ENCODE results near the gene CDC42BPB. TPM values are rescaled to one million over a fixed set of nuclear protein-coding genes. Genes with fewer than 3 reads are reported as not detected.

CDC42BPB gene
- total and polyA plus RNA-seq, 12 donors, result 29.6 to 83.6 (median 69.3) TPM

DNA sequence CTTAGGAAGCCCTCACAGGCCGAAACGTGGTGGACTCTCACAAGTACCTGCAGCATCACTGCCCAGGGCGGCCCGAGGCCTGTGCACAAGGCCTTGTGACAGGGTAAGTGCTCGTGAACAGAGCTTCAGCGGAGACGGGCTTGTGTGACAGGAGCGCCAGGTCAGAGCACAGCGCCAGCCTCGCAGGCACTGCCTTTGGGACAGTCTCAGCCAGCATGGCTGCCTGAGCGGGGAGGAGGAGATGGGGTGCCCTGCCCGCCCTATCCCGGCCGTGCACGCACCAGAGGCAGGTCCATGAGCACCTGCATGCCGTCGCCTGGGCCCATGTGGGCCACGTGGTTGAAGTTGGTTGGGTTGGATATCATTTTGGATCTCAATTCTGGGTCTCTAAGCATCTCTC is 118.0 kb downstream of the CDC42BPB start:
- TF ChIP-seq, protein P1, sequence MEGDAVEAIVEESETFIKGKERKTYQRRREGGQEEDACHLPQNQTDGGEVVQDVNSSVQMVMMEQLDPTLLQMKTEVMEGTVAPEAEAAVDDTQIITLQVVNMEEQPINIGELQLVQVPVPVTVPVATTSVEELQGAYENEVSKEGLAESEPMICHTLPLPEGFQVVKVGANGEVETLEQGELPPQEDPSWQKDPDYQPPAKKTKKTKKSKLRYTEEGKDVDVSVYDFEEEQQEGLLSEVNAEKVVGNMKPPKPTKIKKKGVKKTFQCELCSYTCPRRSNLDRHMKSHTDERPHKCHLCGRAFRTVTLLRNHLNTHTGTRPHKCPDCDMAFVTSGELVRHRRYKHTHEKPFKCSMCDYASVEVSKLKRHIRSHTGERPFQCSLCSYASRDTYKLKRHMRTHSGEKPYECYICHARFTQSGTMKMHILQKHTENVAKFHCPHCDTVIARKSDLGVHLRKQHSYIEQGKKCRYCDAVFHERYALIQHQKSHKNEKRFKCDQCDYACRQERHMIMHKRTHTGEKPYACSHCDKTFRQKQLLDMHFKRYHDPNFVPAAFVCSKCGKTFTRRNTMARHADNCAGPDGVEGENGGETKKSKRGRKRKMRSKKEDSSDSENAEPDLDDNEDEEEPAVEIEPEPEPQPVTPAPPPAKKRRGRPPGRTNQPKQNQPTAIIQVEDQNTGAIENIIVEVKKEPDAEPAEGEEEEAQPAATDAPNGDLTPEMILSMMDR (IDR thresholded peaks at IDR 0.05), result no peak
- WGBS, 2 donors, result 97% methylated on average over 18 of the region's 18 CpGs

DNA sequence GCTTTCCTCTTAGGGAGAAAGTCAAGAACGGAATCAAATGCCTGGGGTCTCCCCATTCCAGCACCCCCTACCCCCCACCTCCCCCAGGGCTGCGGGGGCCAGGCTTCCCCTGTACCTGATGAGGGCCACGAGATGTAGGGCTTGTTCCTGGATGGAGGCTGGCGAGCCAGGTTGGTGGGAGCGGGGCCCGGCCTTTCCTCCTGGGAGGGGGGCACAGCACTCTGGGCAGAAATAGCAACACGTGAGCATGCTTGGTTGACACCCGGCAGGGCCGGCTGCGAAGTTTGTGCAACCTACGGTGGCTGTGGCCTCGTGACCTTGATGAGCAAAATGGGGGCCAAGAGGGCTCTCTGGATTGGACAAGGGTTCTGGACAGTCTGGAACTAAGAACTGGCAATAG is 119.2 kb downstream of the CDC42BPB start:
- Histone ChIP-seq H3K4me1 (peaks cover 0 to 8% (median 3%) of the 10 kb centered on the region in 9 donors), H3K27me3 (no peaks in the 10 kb centered on the region), H3K36me3 (peaks cover 0 to 100% (median 49%) of the 10 kb centered on the region in 9 donors), H3K4me3 (no peak overlapping the region), H3K9me3 (no peaks in the 10 kb centered on the region), H3K27ac (no peak overlapping the region)
- intact Hi-C loops (cut with DNase I), result no loop called here
- TF ChIP-seq, protein P1 (IDR thresholded peaks at IDR 0.05), result no peak
- DNase-seq, result no peak
- ATAC-seq, result no peak
- 89 to 93% methylated on average over 12 of the region's 12 CpGs for WGBS, 2 donors

More for the DNA sequence above, 118.0 kb downstream of the CDC42BPB start:
- Histone ChIP-seq H3K4me3 (no peak overlapping the region), H3K4me1 (peaks cover 0 to 8% (median 3%) of the 10 kb centered on the region in 9 donors), H3K27me3 (no peaks in the 10 kb centered on the region), H3K27ac (no peak overlapping the region), H3K9me3 (no peaks in the 10 kb centered on the region), H3K36me3 (peaks cover 0 to 100% (median 54%) of the 10 kb centered on the region in 9 donors)
- ATAC-seq (peak in 1 of 8 donors; percentile 48), DNase-seq (no peak)
- intact Hi-C loops (cut with DNase I), result no loop called here

DNA sequence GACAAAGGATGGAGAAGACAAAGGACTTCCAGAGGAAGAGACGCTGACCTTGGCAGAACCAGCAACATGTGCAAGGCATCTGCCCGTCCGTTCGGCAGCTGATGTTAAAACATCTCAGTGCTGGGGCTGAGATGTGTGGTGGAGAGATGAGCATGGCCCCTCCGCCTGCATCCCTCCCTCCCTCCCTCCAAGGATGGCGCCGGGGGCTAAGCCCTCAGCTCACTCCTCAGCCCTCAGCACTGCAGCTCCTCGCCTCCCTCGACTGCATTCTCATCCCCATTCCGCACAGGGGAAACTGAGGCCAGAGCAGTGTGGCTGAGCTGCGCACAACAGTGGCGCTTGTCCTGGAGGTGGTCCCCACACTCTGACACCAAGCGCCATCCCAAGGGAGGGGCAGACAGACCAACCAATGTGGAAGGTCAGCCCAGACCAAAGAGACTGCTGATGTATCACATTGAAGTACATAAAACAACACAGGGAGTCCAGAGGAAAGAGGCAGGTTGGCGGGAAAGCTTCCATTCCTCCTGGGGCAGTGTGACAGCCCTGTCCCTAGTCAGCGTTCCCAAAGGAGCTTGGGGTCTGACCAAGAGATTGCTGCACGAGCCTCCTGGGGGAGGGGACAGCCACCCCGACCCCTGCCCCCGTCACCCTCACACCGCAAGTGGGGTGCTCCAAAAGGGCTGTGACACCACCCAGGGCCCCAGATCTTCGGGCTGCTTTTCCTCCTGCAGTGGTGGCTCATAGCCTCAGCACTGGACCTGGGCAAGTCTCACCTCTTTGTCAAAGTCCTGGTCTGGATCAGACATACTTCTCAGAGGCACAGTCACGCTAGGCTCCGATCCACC is 119.8 kb downstream of the CDC42BPB start:
- WGBS, 2 donors, result 92% methylated on average over 22 of the region's 22 CpGs
- Histone ChIP-seq H3K9me3 (no peaks in the 10 kb centered on the region), H3K4me3 (no peak overlapping the region), H3K27ac (no peak overlapping the region), H3K4me1 (peaks cover 0 to 8% (median 3%) of the 10 kb centered on the region in 9 donors), H3K36me3 (peaks cover 0 to 98% (median 48%) of the 10 kb centered on the region in 9 donors), H3K27me3 (no peaks in the 10 kb centered on the region)
- DNase-seq (no peak), ATAC-seq (no peak)
- intact Hi-C loops (cut with DNase I), result no loop called here
- TF ChIP-seq, protein P1 (IDR thresholded peaks at IDR 0.05), result no peak

DNA sequence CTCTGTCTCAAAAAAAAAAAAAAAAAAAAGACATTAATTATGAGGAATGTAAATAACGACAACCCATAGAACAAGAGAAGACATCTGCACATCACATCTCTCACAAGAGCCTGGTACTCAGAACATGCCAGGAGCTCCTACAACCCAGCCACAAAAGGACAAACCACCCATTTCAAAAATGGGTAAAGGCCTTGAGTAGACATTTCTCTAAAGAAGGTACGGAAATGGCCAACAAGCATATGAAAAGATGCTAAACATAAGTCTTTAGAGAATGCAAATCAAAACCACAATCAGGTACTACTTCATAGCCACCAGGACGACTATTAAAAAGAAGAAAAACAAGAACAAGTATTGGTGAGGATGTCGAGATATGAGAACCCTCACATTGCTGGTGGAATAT is 121.6 kb downstream of the CDC42BPB start:
- Histone ChIP-seq H3K9me3 (no peaks in the 10 kb centered on the region), H3K36me3 (peaks cover 0 to 92% (median 37%) of the 10 kb centered on the region in 9 donors), H3K4me1 (peaks cover 0 to under 1% (median 0%) of the 10 kb centered on the region in 9 donors), H3K27ac (no peak overlapping the region), H3K27me3 (peaks cover 0 to 16% (median under 1%) of the 10 kb centered on the region in 7 donors), H3K4me3 (no peak overlapping the region)
- intact Hi-C loops (cut with DNase I), result no loop called here
- TF ChIP-seq, protein P1 (IDR thresholded peaks at IDR 0.05), result no peak
- ATAC-seq (no peak), DNase-seq (no peak)
- WGBS, 2 donors, result 88 to 96% methylated on average over 4 of the region's 4 CpGs
